Left renal cortex interstitium (tissue), 4 donors: Measurements from ENCODE around the gene OS9. TPM values are rescaled to one million over a fixed set of nuclear protein-coding genes. Genes with fewer than 3 reads are reported as not detected.
A peak's percentile ranks its signal among the peaks of the same experiment; 100 is the strongest.

Experiments used
- DNase-seq, 4 donors: peaks; one replicate each; pipeline ENCODE4 v3.0.0-alpha.2; 2013; ENCODE audit warnings: low read depth in 4 of 4, low spot score in 2 of 4, missing footprints in 1 of 4
- polyA plus RNA-seq, 4 donors: library from polyadenylated mRNA; unstranded; fragments of 120-200 nt; gene quantifications; one replicate each; pipeline ENCODE4 v1.2.1, GENCODE V29; 2013; ENCODE audit not compliant: insufficient read length in 4 of 4

The OS9 gene
- polyA plus RNA-seq, 4 donors, result 206 to 226 (median 209) TPM

GRCh38 chr12:57735198-57735855 is 41.4 kb downstream of the OS9 start:
- no peak for DNase-seq

GRCh38 chr12:57735952-57736740 is 42.2 kb downstream of the OS9 start:
- DNase-seq, result no peak

- DNase-seq, result no peak
Measured at GRCh38 chr12:57736741-57737466, 43.0 kb downstream of the OS9 start.

GRCh38 chr12:57737467-57738460 is 43.8 kb downstream of the OS9 start:
- no peak for DNase-seq

- no peak for DNase-seq
Measured at GRCh38 chr12:57738661-57739237, 44.8 kb downstream of the OS9 start, which contains the start of gene AGAP2. Gene AGAP2 (minus strand): TSS chr12:57738742. CDS start chr12:57738246, 496 bp downstream.

GRCh38 chr12:57739387-57739786 is 45.5 kb downstream of the OS9 start:
- DNase-seq, result no peak

- no peak for DNase-seq
Measured at GRCh38 chr12:57739914-57740538, 46.1 kb downstream of the OS9 start.

- no peak for DNase-seq
Measured at GRCh38 chr12:57740656-57741412, 46.9 kb downstream of the OS9 start.

GRCh38 chr12:57741413-57741789 is 47.5 kb downstream of the OS9 start:
- DNase-seq, result no peak

- DNase-seq, result no peak
Measured at GRCh38 chr12:57741844-57742738, 48.2 kb downstream of the OS9 start.

- DNase-seq, result no peak
Measured at GRCh38 chr12:57743769-57744168, 49.8 kb downstream of the OS9 start.

- peak in 1 of 4 donors; percentile 75 for DNase-seq
Measured at GRCh38 chr12:57744194-57744776, 50.4 kb downstream of the OS9 start.

GRCh38 chr12:57744777-57745484 is 51.0 kb downstream of the OS9 start, which contains the start of gene TSPAN31:
Gene TSPAN31 (plus strand): TSS chr12:57745039. CDS start chr12:57745155, 116 bp downstream.
- peak; percentile 92 to 98 (median 96) for DNase-seq

GRCh38 chr12:57745485-57745881 is 51.6 kb downstream of the OS9 start:
- no peak for DNase-seq

- no peak for DNase-seq
Measured at GRCh38 chr12:57746025-57746424, 52.1 kb downstream of the OS9 start.

- no peak for DNase-seq
Measured at GRCh38 chr12:57749061-57749460, 55.1 kb downstream of the OS9 start.
